ENCODE data around the gene MIS12.

DNA sequence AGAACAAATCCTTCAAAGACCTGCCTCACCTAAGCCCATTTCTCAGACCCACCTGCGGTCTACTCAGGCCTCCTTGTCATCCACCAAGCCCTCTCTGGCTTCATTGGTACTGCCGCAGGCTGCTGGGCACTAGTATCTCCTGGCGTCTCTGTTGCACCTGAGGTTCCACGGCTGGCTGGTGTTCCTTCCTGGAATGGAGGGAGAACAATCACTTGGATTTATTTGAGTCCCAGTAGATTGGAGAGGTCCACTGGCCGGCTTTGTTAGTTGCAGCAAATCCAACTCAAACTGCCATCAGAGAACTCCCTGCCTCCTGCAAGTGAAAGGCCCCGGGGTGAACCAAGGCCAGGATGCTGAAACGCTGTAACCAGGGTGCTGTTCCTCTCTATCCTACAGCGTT, 15.3 kb downstream of the MIS12 start:
- TF ChIP-seq, protein P1, sequence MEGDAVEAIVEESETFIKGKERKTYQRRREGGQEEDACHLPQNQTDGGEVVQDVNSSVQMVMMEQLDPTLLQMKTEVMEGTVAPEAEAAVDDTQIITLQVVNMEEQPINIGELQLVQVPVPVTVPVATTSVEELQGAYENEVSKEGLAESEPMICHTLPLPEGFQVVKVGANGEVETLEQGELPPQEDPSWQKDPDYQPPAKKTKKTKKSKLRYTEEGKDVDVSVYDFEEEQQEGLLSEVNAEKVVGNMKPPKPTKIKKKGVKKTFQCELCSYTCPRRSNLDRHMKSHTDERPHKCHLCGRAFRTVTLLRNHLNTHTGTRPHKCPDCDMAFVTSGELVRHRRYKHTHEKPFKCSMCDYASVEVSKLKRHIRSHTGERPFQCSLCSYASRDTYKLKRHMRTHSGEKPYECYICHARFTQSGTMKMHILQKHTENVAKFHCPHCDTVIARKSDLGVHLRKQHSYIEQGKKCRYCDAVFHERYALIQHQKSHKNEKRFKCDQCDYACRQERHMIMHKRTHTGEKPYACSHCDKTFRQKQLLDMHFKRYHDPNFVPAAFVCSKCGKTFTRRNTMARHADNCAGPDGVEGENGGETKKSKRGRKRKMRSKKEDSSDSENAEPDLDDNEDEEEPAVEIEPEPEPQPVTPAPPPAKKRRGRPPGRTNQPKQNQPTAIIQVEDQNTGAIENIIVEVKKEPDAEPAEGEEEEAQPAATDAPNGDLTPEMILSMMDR (conservative IDR thresholded peaks at IDR 0.05 in 1 of 2, IDR thresholded peaks at IDR 0.05 in 1 of 2; ENCODE audit: low read depth in 1 of 2, low read length in 2 of 2), result no peak
- no peak for TF ChIP-seq EZH2 (IDR thresholded peaks at IDR 0.05; ENCODE audit: low read length, missing control alignments)

Measured in fibroblast of lung (primary cell).